HUES48 (cell line): Measurements from ENCODE around the gene IAH1.

Experiments
- H3K27ac ChIP-seq: one replicate; pipeline ENCODE4 v1.7.0; 2013; ENCODE audit warnings: low read depth, low read length, inconsistent platforms
- H3K27me3 ChIP-seq: 2 replicates; pipeline ENCODE4 v1.6.1; 2013; ENCODE audit warnings: mild to moderate bottlenecking, low read length; ENCODE audit not compliant: control insufficient read depth, insufficient read depth
- H3K36me3 ChIP-seq: 2 replicates; pipeline ENCODE4 v1.6.1; 2013; ENCODE audit warnings: low read length; ENCODE audit not compliant: control insufficient read depth, insufficient read depth
- H3K4me1 ChIP-seq: 2 replicates; pipeline ENCODE4 v1.6.1; 2013; ENCODE audit warnings: mild to moderate bottlenecking, low read length; ENCODE audit not compliant: control insufficient read depth, insufficient read depth
- H3K4me3 ChIP-seq: 2 replicates; pipeline ENCODE4 v1.5.1; 2013; ENCODE audit warnings: mild to moderate bottlenecking, low read depth, low read length
- H3K9ac ChIP-seq: 2 replicates; pipeline ENCODE4 v1.6.1; 2013; ENCODE audit warnings: mild to moderate bottlenecking, low read depth, low read length, moderate library complexity
- H3K9me3 ChIP-seq: 2 replicates; pipeline ENCODE4 v1.6.1; 2013; ENCODE audit warnings: low read length; ENCODE audit not compliant: control insufficient read depth, insufficient read depth

The IAH1 gene

DNA sequence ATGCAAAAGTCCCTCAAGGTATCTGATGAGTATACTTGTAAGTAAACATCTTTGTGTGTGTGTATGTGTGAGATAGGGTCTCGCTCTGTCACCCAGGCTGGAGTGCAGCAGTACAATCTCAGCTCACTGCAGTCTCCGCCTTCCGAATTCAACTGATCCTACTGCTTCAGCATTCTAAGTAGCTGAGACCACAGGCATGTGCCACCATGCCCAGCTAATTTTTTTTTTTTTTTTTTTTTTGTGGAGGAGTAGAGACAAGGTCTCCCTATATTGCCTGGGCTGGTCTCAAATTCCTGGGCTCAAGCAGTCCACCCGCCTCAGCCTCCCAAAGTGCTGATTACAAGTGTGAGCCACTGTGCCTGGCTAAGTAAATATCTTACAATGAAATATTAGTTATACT, 58.1 kb downstream of the IAH1 start:
- Histone ChIP-seq H3K27ac (no peak overlapping the region), H3K36me3 (peaks cover 31% of the 10 kb centered on the region), H3K9me3 (no peaks in the 10 kb centered on the region), H3K4me1 (no peaks in the 10 kb centered on the region), H3K9ac (no peak overlapping the region), H3K4me3 (no peak overlapping the region), H3K27me3 (no peaks in the 10 kb centered on the region)

DNA sequence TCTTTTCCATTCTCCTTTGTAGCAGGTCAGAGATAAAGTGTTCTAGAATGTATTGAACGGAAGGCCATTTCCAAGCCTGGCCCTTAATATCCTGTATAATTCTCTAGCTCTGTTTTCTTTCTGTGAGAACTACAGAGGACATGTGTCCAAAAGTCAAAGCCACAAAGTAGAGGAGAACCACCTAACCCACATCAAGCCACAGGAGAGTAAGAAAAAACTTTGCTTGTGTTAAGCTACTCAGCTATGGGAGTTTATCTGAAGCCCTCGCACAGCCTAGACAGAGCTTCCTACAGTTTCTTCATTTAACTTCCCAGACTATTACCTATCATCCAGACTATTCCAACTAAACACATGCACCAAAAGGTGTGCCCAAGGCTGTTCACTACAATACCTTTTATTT, 59.3 kb downstream of the IAH1 start:
- no peak overlapping the region for H3K9ac ChIP-seq
- no peak overlapping the region for H3K27ac ChIP-seq
- H3K4me1 ChIP-seq = no peaks in the 10 kb centered on the region
- no peak overlapping the region for H3K4me3 ChIP-seq
- H3K36me3 ChIP-seq = peaks cover 27% of the 10 kb centered on the region
- H3K27me3 ChIP-seq = no peaks in the 10 kb centered on the region
- no peaks in the 10 kb centered on the region for H3K9me3 ChIP-seq

DNA sequence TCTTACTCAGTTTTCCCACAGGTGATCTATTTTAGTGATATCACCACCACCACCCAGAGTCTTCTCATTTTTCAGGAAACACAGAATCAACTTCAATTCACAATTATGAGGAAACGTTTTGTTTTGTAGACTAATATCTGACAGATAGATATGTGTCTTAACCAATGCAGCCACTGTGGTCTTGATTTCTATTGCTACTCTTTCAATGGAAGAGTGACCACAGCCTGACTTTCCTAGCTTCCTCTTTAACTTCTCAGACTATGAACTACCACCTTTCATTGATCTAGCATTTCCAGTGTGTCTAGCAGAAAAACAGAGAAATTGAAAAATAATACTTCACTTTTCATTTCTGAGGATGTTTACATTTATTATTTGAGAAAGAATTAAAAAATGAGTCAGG, 60.8 kb downstream of the IAH1 start:
- H3K4me3 ChIP-seq = no peak overlapping the region
- H3K9me3 ChIP-seq = no peaks in the 10 kb centered on the region
- no peak overlapping the region for H3K9ac ChIP-seq
- no peaks in the 10 kb centered on the region for H3K4me1 ChIP-seq
- H3K36me3 ChIP-seq = peaks cover 23% of the 10 kb centered on the region
- no peaks in the 10 kb centered on the region for H3K27me3 ChIP-seq
- no peak overlapping the region for H3K27ac ChIP-seq

DNA sequence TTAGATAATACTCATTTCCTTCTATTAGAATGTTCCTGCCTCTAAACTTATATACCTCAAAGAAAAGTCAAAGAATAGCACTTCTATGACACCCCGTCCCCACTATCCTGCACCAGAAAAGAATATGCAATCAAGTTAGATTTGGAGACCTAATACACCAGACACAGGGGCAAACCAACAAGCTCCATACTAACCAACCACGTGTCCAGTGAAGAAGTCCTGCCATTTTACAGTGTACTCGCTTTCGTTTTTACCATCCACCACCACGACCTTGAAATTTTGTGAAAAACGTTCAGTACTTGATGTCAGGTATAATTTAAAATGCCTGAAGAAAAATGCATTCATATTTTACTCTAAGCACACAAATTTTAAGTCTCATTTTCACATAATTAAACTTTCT, 62.2 kb downstream of the IAH1 start:
- Histone ChIP-seq H3K36me3 (peaks cover 23% of the 10 kb centered on the region), H3K4me3 (no peak overlapping the region), H3K4me1 (no peaks in the 10 kb centered on the region), H3K27me3 (no peaks in the 10 kb centered on the region), H3K9me3 (no peaks in the 10 kb centered on the region), H3K27ac (no peak overlapping the region), H3K9ac (no peak overlapping the region)

DNA sequence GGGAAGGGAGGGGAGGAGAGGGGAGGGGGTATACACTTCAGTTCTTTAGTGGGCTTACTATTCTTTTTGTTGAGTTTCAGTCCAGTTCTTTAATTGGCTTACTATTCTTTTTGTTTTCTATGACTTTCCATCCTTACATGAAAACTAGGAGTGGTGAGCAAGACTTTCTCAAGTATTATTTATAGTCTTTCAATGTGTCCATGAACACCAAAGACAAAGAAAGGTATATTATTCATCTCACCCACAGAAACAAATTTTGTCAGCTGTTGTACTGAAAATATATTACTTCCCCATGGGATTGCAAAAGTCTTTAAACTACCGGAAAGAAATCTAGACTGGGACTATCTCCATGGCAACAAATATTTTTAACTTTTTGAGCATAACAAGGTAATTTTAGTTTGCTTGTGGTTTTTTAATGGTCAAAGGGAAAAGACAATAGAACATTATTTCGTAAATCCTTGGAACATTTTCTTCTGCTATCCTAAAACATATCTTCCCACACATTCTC, 63.7 kb downstream of the IAH1 start:
- no peaks in the 10 kb centered on the region for H3K4me1 ChIP-seq

More for the DNA sequence above, 63.7 kb downstream of the IAH1 start:
- H3K27me3 ChIP-seq = no peaks in the 10 kb centered on the region
- no peak overlapping the region for H3K9ac ChIP-seq
- no peaks in the 10 kb centered on the region for H3K9me3 ChIP-seq
- peaks cover 19% of the 10 kb centered on the region for H3K36me3 ChIP-seq
- H3K4me3 ChIP-seq = no peak overlapping the region
- no peak overlapping the region for H3K27ac ChIP-seq
